ENCODE results near the gene SMIM43. TPM values are rescaled to one million over a fixed set of nuclear protein-coding genes. Genes with fewer than 3 reads are reported as not detected.

SMIM43 gene
- total and polyA plus RNA-seq, 2 of the 8 experiments (the other 6 are each of a cell fraction or from before 2014, with no cell fraction given) = 0.50 to 0.94 TPM

GRCh38 chr4:121764303-121764701, 662 bp downstream of the SMIM43 start (continued):
- TF ChIP-seq CHD7 (IDR thresholded peaks at IDR 0.05; ENCODE audit: insufficient replicate concordance, low read length) (no peak), SUZ12 (IDR thresholded peaks at IDR 0.05; ENCODE audit: low read length) (no peak), CBX5 (IDR thresholded peaks at IDR 0.05; ENCODE audit: low read depth, low read length) (no peak)

Data from H1 (cell line).